Activated naive CD4-positive, alpha-beta T cell treated with anti-CD3 and anti-CD28 coated beads, Interleukin-2, amount 50 U/mL, for 16 hours (primary cell): Measurements from ENCODE around the gene TSSK1B.

ENCODE experiments used
- DNase-seq: peaks from one replicate; pipeline ENCODE4 v3.0.0-alpha.2; 2020

TSSK1B gene

GRCh38 chr5:113397046-113397445 is 37.7 kb downstream of the TSSK1B start:
- no peak for DNase-seq

- no peak for DNase-seq
Observed at GRCh38 chr5:113394658-113395057, 40.1 kb downstream of the TSSK1B start.

GRCh38 chr5:113390224-113390623 is 44.6 kb downstream of the TSSK1B start:
- DNase-seq: no peak

- DNase-seq: no peak
Observed at GRCh38 chr5:113389116-113389515, 45.7 kb downstream of the TSSK1B start.

GRCh38 chr5:113387844-113388243 is 46.9 kb downstream of the TSSK1B start:
- DNase-seq: no peak

DNA sequence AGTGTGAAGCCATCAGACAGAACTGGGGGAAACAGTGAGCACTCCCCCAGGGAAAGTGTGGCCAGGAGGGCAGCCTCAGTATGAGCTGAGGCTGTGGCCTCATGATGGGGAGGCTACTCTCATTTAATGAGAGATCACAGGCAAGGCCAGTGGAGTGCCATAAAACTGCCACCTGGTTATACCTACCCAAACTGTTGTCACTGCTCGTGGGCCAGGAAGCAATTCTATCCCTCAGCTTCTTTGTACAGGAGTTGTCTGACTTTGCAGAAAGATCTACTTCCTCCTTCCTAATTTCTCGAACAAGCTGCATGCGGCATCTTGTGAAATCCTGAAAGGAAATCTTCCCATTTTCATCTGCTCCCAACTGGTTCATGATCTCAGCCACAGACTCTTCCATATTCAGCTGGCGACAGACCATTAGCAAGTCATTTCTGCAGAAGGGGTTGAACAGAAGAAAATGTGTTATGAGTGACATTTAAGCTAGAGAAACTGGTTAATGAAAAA is 50.0 kb downstream of the TSSK1B start:
- DNase-seq: no peak

DNA sequence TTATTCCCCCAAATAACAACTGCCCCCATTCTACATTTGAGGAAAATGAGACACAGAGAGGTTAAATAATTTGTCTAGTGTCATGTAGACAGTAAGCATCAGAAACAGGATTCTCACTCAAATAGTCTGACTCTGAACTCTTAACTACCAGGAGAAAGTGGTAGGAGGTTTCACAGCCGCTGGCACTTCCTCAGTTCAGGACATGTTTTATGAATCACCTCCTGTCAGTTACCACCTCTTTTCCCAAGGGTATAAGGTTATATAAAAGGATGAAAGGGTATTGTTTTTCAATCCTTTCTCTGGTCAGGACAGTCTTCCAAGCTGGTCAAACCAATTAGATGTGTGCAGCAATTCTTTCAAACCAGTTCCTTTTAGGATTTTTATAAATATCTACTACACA is 52.1 kb downstream of the TSSK1B start:
- DNase-seq: no peak
